ENCODE data around the gene NPC2. TPM values are rescaled to one million over a fixed set of nuclear protein-coding genes. Genes with fewer than 3 reads are reported as not detected.
A peak's percentile ranks its signal among the peaks of the same experiment; 100 is the strongest.

Gene NPC2
- total RNA-seq, 1 donor from 2014 or later, result 281 TPM

DNA sequence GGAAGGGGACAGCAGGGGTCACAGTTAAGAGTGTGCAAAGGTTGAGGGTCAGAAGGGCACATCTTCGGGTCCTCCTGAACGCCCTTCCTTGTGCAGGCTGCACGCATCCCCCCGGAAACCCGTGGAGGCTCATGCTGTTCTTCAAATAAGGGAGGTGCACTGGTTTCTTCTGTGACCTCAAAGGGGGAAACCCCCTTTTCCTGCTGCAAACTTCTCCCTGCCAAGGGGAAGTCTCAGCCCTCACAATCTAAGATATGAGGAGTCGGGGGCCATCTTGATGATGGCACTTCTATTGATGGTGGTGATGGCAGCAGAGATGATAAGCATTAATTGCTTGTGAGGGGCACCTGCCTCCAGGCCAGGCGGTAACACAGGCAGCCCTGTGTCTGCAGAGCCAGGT lies 40.5 kb upstream of the NPC2 start:
- TF ChIP-seq, protein P1, sequence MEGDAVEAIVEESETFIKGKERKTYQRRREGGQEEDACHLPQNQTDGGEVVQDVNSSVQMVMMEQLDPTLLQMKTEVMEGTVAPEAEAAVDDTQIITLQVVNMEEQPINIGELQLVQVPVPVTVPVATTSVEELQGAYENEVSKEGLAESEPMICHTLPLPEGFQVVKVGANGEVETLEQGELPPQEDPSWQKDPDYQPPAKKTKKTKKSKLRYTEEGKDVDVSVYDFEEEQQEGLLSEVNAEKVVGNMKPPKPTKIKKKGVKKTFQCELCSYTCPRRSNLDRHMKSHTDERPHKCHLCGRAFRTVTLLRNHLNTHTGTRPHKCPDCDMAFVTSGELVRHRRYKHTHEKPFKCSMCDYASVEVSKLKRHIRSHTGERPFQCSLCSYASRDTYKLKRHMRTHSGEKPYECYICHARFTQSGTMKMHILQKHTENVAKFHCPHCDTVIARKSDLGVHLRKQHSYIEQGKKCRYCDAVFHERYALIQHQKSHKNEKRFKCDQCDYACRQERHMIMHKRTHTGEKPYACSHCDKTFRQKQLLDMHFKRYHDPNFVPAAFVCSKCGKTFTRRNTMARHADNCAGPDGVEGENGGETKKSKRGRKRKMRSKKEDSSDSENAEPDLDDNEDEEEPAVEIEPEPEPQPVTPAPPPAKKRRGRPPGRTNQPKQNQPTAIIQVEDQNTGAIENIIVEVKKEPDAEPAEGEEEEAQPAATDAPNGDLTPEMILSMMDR (conservative IDR thresholded peaks at IDR 0.05; ENCODE audit: low read depth, low read length), result no peak
- DNase-seq (ENCODE audit: low read depth), result no peak
- H3K4me3 ChIP-seq (ENCODE audit: low read depth, low read length), result no peak overlapping the region

DNA sequence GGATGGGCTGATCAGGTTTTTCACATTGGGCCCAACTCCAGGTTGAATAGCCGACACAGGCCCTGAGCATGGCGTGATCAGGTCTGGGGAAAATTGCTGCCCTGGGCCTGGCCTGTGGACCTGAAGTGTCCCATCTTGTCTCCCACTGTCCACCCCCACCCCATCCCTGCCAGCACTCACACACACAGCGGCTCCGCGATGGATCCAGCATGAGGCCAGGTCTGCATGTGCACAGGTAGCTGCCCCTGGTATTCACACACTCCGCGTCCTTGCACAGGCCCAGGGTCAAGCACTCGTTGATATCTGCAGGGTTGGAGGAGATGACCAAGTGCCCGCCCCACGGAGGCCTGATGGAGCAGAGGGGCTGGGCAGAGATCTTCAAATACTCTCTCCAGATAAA lies 39.1 kb upstream of the NPC2 start:
- no peak overlapping the region for H3K4me3 ChIP-seq (ENCODE audit: low read depth, low read length)
- TF ChIP-seq, protein P1 (conservative IDR thresholded peaks at IDR 0.05; ENCODE audit: low read depth, low read length), result no peak
- DNase-seq (ENCODE audit: low read depth), result no peak

DNA sequence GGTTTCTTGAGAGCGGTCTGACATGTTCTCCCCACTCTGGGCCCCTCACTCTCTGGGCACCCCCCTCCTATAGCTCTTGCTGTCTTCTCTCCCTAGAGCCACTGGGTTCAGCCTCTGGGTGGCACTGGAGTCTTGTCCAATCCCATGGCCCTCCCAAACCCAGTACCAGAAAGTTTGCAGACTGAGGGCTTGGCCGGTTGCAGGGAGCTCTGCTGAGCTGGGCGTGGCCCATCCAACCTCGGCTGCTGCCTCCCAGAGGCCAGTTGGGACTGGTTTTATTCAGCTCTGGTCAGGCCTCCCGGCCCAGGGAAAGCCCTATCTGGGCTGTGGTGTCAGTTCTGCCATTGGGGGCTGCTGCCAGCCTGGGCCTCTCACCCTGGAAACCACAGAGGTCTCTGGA lies 38.4 kb upstream of the NPC2 start:
- TF ChIP-seq, protein P1 (conservative IDR thresholded peaks at IDR 0.05; ENCODE audit: low read depth, low read length), result peak; percentile 31
- no peak overlapping the region for H3K4me3 ChIP-seq (ENCODE audit: low read depth, low read length)
- no peak for DNase-seq (ENCODE audit: low read depth)

DNA sequence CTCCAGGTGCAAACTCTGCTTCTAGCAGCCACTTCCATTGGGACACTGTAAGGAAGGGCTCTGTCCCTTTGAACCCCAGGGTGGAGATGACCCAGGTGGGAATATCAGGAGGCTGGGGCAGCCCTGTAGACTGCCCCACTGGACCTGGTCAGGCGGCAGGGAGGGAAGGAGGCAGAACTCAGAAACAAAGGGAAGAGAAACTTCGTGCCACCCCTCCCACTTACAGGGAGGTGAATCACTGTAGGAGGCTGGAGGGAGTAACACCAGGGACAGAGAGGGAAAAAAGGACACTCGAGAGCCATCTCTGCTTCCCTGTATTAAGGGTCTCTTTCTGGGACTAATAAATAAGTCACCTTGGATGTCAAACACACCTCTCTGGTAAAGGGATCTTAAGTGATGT lies 37.9 kb upstream of the NPC2 start:
- TF ChIP-seq, protein P1 (conservative IDR thresholded peaks at IDR 0.05; ENCODE audit: low read depth, low read length), result no peak

DNA sequence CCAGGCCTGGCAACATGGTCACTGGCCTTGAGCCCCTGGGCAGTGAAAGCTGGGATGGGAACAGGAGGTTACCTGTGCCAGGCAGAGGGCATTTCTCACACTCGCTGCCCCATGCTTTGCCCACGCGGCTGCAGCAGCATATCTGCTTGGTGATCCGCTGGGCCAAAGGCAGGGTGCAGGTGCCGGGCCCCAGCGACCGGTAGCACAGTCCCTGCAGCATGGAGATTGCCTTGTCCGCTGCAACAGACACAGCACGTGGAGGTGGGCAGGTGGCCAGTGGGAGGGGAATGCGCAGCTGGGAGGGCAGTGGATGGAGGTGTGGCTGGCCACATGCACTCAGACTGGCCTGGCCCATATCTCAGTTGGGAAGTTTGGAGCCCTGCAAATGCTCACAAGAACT lies 35.8 kb upstream of the NPC2 start:
- TF ChIP-seq, protein P1 (conservative IDR thresholded peaks at IDR 0.05; ENCODE audit: low read depth, low read length), result no peak
- DNase-seq (ENCODE audit: low read depth), result no peak
- no peak overlapping the region for H3K4me3 ChIP-seq (ENCODE audit: low read depth, low read length)

More for the DNA sequence above, 37.9 kb upstream of the NPC2 start:
- no peak overlapping the region for H3K4me3 ChIP-seq (ENCODE audit: low read depth, low read length)
- no peak for DNase-seq (ENCODE audit: low read depth)

DNA sequence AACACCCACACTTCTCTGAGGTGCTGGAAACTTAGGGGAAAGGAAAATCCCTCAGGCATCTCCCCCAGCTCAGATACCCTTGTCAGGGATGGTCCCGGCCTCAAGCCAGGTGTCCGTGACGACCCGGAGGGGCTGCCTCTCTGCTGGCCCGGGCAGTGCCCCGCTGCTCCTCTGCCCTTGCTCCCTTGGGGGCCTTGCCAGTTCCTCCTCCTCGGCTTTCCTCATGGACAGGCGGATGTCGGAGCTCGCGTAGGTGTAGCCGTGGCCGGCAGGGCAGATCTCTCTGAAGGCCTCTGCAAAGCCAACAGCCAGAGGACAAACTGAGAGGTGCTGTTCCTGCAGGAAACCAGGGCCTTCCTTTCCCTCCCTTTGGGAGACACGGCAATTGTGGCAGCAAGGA lies 35.3 kb upstream of the NPC2 start:
- H3K4me3 ChIP-seq (ENCODE audit: low read depth, low read length), result no peak overlapping the region
- no peak for DNase-seq (ENCODE audit: low read depth)
- TF ChIP-seq, protein P1 (conservative IDR thresholded peaks at IDR 0.05; ENCODE audit: low read depth, low read length), result no peak

DNA sequence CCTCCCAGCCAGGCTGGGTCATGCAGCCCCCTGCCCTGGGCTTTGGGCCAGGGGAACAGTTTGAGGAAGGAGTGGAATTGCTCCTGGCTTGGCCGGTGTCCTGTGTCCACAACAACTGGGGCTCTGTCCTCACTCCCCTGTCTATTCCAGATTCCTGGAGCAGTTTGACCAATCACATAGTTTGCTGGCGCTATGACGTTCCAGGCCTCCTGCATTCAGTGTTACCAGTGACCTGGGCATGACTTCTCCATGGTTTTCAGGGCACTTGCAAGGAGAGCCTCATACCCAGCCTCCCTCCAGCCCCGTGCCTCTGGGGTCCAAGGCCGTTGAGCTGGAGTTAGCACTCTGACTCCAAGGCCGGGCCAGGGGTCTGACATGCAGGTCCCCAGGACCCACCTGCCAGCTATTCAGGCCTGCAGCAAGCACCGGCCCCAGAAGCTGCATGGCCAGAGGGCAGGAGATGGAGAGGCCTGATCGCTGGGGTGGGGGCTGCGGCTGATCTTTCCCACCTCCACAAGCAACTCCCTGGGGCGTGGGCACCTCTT lies 34.7 kb upstream of the NPC2 start:
- TF ChIP-seq, protein P1 (conservative IDR thresholded peaks at IDR 0.05; ENCODE audit: low read depth, low read length), result no peak
- no peak for DNase-seq (ENCODE audit: low read depth)
- H3K4me3 ChIP-seq (ENCODE audit: low read depth, low read length), result no peak overlapping the region

Measured in epithelial cell of proximal tubule (primary cell).